Neural progenitor cell (in vitro differentiated cells): Measurements from ENCODE around the gene SPTBN4. TPM values are rescaled to one million over a fixed set of nuclear protein-coding genes. Genes with fewer than 3 reads are reported as not detected.
A peak's percentile ranks its signal among the peaks of the same experiment; 100 is the strongest.
"Not testable (repeated sequence)": the region's sequence is repeated elsewhere in the genome, so short reads cannot be mapped to it uniquely, and the experiment has no call there.

Source experiments
- DNase-seq: peaks from one replicate; pipeline ENCODE4 v3.0.0-alpha.2; 2016; ENCODE audit warnings: low spot score
- H2AFZ ChIP-seq: fragments of 200-600 bp; sonication (generic); replicated peaks from 2 replicates; pipeline ENCODE4 v1.6.1; 2016; ENCODE audit warnings: antibody characterized with exemption
- H3F3A ChIP-seq: fragments of 200-600 bp; sonication (generic); 2 replicates; pipeline ENCODE4 v1.6.1; 2016; ENCODE audit warnings: antibody characterized with exemption, low read depth
- H3K27ac ChIP-seq: fragments of 200-600 bp; sonication (generic); 2 replicates; pipeline ENCODE4 v1.5.1; 2016; ENCODE audit warnings: mild to moderate bottlenecking
- H3K27me3 ChIP-seq: fragments of 200-600 bp; sonication (generic); 2 replicates; pipeline ENCODE4 v1.6.1; 2016; ENCODE audit warnings: mild to moderate bottlenecking, moderate library complexity
- H3K36me3 ChIP-seq: fragments of 200-600 bp; sonication (generic); 2 replicates; pipeline ENCODE4 v1.5.1; 2016
- H3K4me1 ChIP-seq: fragments of 200-600 bp; sonication (generic); 2 replicates; pipeline ENCODE4 v1.6.1; 2016; ENCODE audit warnings: mixed run types
- H3K4me2 ChIP-seq: fragments of 200-600 bp; sonication (generic); 2 replicates; pipeline ENCODE4 v1.6.1; 2016
- H3K4me3 ChIP-seq: fragments of 200-600 bp; sonication (generic); 2 replicates; pipeline ENCODE4 v1.5.1; 2016
- H3K79me2 ChIP-seq: fragments of 200-600 bp; sonication (generic); 2 replicates; pipeline ENCODE4 v1.6.1; 2016; ENCODE audit warnings: low read depth
- H3K9ac ChIP-seq: fragments of 200-600 bp; sonication (generic); 2 replicates; pipeline ENCODE4 v1.6.1; 2016
- H3K9me3 ChIP-seq: fragments of 200-600 bp; sonication (generic); 2 replicates; pipeline ENCODE4 v1.5.1; 2016; ENCODE audit warnings: low read depth
- H4K20me1 ChIP-seq: fragments of 200-600 bp; sonication (generic); 2 replicates; pipeline ENCODE4 v1.6.1; 2016; ENCODE audit warnings: low read depth
- H3K27ac Mint-ChIP-seq: 3 replicates; pipeline ENCODE4 v1.8.0; 2021; ENCODE audit warnings: mixed read lengths
- H3K27me3 Mint-ChIP-seq: 2 replicates; pipeline ENCODE4 v1.8.0; 2022; ENCODE audit warnings: low read depth, mild to moderate bottlenecking, inconsistent platforms, moderate library complexity, mixed read lengths; ENCODE audit not compliant: insufficient read depth
- H3K36me3 Mint-ChIP-seq: 3 replicates; pipeline ENCODE4 v1.8.0; 2021; ENCODE audit warnings: mixed read lengths
- H3K4me1 Mint-ChIP-seq: 3 replicates; pipeline ENCODE4 v1.8.0; 2021; ENCODE audit warnings: mixed read lengths
- H3K4me3 Mint-ChIP-seq: 3 replicates; pipeline ENCODE4 v1.8.0; 2021; ENCODE audit warnings: mild to moderate bottlenecking, moderate library complexity, mixed read lengths
- H3K9me3 Mint-ChIP-seq: 3 replicates; pipeline ENCODE4 v1.8.0; 2020; ENCODE audit warnings: mixed read lengths
- EZH2 ChIP-seq: fragments of 200-600 bp; sonication (generic); IDR thresholded peaks from 2 replicates; pipeline ENCODE4 v1.6.1; 2017; ENCODE audit warnings: antibody characterized with exemption, mild to moderate bottlenecking, moderate library complexity
- EZH2phosphoT487 ChIP-seq: fragments of 200-600 bp; sonication (generic); IDR thresholded peaks from 2 replicates; pipeline ENCODE4 v1.6.1; 2017; ENCODE audit warnings: antibody characterized with exemption
- total RNA-seq: library from RNA; depleted of rRNA; stranded (reverse); fragments of >200 nt; gene quantifications from 2 replicates; pipeline ENCODE4 v1.2.3, GENCODE V29; 2015; ENCODE audit warnings: low replicate concordance
- TF ChIP-seq, protein P1 (sequence below): fragments of 200-600 bp; sonication (generic); IDR thresholded peaks from 2 replicates; pipeline ENCODE4 v1.5.1; 2017; ENCODE audit warnings: antibody characterized with exemption, mild to moderate bottlenecking

The SPTBN4 gene
- total RNA-seq, 1 donor from 2014 or later, result 2.5 TPM

DNA sequence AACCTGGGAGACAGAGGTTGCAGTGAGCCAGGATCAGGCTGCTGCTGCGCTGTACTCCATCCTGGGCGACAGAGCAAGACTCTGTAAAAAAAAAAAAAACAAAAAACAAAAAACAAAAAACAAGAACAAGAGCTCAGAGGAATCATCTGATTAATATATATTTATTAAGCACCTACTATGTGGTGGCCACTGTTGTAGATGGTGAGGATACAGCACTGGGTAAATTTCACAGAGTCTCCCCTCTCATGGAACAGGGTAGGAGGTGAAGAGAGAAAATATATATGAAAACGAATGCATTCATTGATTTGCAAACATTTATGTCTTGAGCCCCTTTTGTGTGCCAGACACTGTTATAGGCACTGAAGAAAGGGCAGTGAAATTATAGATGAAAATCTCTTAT is 35.1 kb upstream of the SPTBN4 start:
- Histone ChIP-seq H3F3A (peaks cover 45% of the 10 kb centered on the region), H3K9ac (no peak overlapping the region), H3K27me3 (no peaks in the 10 kb centered on the region), H2AFZ (no peak overlapping the region), H3K36me3 (no peaks in the 10 kb centered on the region), H4K20me1 (no peaks in the 10 kb centered on the region), H3K79me2 (no peaks in the 10 kb centered on the region), H3K27ac (no peak overlapping the region), H3K4me1 (peaks cover 10% of the 10 kb centered on the region), H3K4me3 (no peak overlapping the region), H3K4me2 (no peak overlapping the region), H3K9me3 (no peaks in the 10 kb centered on the region)
- Mint-ChIP-seq H3K27ac (no peak overlapping the region), H3K9me3 (no peaks in the 10 kb centered on the region), H3K36me3 (no peaks in the 10 kb centered on the region), H3K4me3 (no peak overlapping the region), H3K4me1 (peaks cover 23% of the 10 kb centered on the region), H3K27me3 (peaks cover 12% of the 10 kb centered on the region)
- no peak for TF ChIP-seq EZH2phosphoT487
- TF ChIP-seq, protein P1, sequence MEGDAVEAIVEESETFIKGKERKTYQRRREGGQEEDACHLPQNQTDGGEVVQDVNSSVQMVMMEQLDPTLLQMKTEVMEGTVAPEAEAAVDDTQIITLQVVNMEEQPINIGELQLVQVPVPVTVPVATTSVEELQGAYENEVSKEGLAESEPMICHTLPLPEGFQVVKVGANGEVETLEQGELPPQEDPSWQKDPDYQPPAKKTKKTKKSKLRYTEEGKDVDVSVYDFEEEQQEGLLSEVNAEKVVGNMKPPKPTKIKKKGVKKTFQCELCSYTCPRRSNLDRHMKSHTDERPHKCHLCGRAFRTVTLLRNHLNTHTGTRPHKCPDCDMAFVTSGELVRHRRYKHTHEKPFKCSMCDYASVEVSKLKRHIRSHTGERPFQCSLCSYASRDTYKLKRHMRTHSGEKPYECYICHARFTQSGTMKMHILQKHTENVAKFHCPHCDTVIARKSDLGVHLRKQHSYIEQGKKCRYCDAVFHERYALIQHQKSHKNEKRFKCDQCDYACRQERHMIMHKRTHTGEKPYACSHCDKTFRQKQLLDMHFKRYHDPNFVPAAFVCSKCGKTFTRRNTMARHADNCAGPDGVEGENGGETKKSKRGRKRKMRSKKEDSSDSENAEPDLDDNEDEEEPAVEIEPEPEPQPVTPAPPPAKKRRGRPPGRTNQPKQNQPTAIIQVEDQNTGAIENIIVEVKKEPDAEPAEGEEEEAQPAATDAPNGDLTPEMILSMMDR, result no peak
- TF ChIP-seq EZH2, result no peak
- no peak for DNase-seq

DNA sequence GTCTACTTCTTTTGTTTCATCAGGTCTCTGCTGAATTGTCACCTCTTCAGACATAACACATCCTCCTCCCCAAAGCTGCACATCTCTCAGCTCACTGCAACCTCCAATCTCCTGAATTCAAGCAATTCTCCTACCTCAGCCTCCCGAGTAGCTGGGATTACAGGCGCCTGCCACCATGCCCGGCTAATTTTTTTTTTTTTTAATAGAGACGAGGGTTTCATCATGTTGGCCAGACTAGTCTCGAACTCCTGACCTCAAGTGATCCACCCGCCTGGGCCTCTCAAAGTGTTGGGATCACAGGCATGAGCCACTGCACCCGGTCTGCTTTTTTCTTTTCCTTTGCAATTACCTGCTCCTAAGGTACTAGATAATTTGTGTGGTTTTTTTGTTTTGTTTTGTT is 34.0 kb upstream of the SPTBN4 start:
- H3K27ac Mint-ChIP-seq, result peak overlapping the region; percentile 91
- not testable (repeated sequence) for H3K36me3 Mint-ChIP-seq, H3K9ac ChIP-seq, H3K9me3 Mint-ChIP-seq, H3K9me3 ChIP-seq, H3K27ac ChIP-seq, DNase-seq, H3K79me2 ChIP-seq, H2AFZ ChIP-seq, H3K27me3 ChIP-seq, H3K36me3 ChIP-seq, H4K20me1 ChIP-seq
- peak overlapping the region; percentile 33 for H3K4me3 ChIP-seq
- H3K4me2 ChIP-seq, result peak overlapping the region; percentile 74
- H3K4me1 ChIP-seq, result peaks cover 10% of the 10 kb centered on the region
- peak overlapping the region; percentile 84 for H3K4me3 Mint-ChIP-seq
- peaks cover 10% of the 10 kb centered on the region for H3K27me3 Mint-ChIP-seq
- peaks cover 45% of the 10 kb centered on the region for H3F3A ChIP-seq
- H3K4me1 Mint-ChIP-seq, result peaks cover 23% of the 10 kb centered on the region

DNA sequence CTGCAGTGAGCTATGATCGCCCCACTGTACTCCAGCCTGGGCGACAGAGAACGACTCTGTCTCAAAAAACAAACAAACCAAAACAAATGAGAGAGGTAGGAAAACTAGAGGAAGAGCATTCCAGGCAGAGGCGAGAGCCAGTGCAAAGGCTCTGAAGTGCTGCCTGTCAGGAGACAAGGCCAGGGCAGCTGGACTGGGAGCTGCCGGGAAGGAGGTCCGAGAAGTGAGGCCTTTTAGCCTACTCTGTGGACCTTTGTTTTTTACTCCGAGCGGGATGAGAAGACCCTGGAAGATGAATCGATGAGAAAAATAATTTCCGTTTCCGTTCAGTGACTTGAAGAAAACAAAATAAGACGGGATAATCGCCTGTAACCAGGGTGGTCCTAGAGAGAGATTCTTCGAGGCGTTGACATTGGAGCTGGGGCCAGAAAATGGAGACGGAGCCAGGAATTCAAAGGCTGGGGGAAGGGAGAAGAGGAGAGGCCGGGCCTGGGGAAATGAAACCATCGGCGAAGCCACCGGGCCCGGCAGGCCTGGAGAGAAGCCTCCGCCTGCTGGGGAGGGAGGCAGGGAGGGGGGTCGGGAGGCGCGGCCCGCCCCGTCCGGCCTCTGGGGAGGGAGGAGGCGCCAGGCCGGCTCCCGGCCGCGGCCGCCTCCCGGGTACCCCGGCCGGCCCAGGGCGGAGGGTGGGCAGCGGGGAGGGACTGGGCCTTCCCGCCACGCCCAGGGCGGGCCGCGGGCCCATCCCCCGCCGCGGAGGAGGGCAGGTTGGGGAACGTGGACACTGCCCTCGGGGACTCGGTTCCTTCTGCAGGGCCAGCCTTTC is 33.2 kb upstream of the SPTBN4 start:
- Histone ChIP-seq H3K4me2 (peak overlapping the region; percentile 74), H3K9ac (no peak overlapping the region)

More for the DNA sequence above, 33.2 kb upstream of the SPTBN4 start:
- no peaks in the 10 kb centered on the region for H3K36me3 ChIP-seq
- peaks cover 10% of the 10 kb centered on the region for H3K4me1 ChIP-seq
- Mint-ChIP-seq H3K4me1 (peaks cover 23% of the 10 kb centered on the region), H3K9me3 (no peaks in the 10 kb centered on the region), H3K27me3 (peaks cover 10% of the 10 kb centered on the region), H3K36me3 (peaks cover 2% of the 10 kb centered on the region), H3K4me3 (peak overlapping the region; percentile 84), H3K27ac (peak overlapping the region; percentile 91)
- H3K4me3 ChIP-seq, result peak overlapping the region; percentile 33
- TF ChIP-seq EZH2 (no peak), EZH2phosphoT487 (no peak)
- TF ChIP-seq, protein P1, result no peak
- H3K79me2 ChIP-seq, result no peaks in the 10 kb centered on the region
- peak; percentile 91 for DNase-seq
- no peaks in the 10 kb centered on the region for H4K20me1 ChIP-seq
- no peaks in the 10 kb centered on the region for H3K27me3 ChIP-seq
- H3K27ac ChIP-seq, result peak overlapping the region; percentile 40
- H3K9me3 ChIP-seq, result no peaks in the 10 kb centered on the region
- peaks cover 45% of the 10 kb centered on the region for H3F3A ChIP-seq
- peak overlapping the region; percentile 78 for H2AFZ ChIP-seq
